BLaER1 (cell line): ENCODE data around the gene SRP54.

ENCODE experiments used
- H3K27ac ChIP-seq: shearing (Covaris generic); formaldehyde crosslinking; 2 replicates; pipeline ENCODE4 v1.8.1; 2022
- H3K27me3 ChIP-seq: shearing (Covaris generic); formaldehyde crosslinking; 2 replicates; pipeline ENCODE4 v1.8.1; 2022
- H3K36me3 ChIP-seq: shearing (Covaris generic); formaldehyde crosslinking; 2 replicates; pipeline ENCODE4 v1.8.1; 2022
- H3K4me1 ChIP-seq: shearing (Covaris generic); formaldehyde crosslinking; 2 replicates; pipeline ENCODE4 v1.8.1; 2022
- H3K4me2 ChIP-seq: shearing (Covaris generic); formaldehyde crosslinking; 2 replicates; pipeline ENCODE4 v1.8.1; 2022
- H3K4me3 ChIP-seq: shearing (Covaris generic); formaldehyde crosslinking; 2 replicates; pipeline ENCODE4 v1.8.1; 2022
- H3K9ac ChIP-seq: shearing (Covaris generic); formaldehyde crosslinking; 2 replicates; pipeline ENCODE4 v1.8.1; 2022
- H3K9me3 ChIP-seq: shearing (Covaris generic); formaldehyde crosslinking; 2 replicates; pipeline ENCODE4 v1.8.1; 2022
- H4K20me1 ChIP-seq: shearing (Covaris generic); formaldehyde crosslinking; 2 replicates; pipeline ENCODE4 v1.8.1; 2022
- Cebpa-rat ChIP-seq: shearing (Covaris generic); IDR thresholded peaks from 2 replicates; pipeline ENCODE4 v1.8.1; 2022

The SRP54 gene

DNA sequence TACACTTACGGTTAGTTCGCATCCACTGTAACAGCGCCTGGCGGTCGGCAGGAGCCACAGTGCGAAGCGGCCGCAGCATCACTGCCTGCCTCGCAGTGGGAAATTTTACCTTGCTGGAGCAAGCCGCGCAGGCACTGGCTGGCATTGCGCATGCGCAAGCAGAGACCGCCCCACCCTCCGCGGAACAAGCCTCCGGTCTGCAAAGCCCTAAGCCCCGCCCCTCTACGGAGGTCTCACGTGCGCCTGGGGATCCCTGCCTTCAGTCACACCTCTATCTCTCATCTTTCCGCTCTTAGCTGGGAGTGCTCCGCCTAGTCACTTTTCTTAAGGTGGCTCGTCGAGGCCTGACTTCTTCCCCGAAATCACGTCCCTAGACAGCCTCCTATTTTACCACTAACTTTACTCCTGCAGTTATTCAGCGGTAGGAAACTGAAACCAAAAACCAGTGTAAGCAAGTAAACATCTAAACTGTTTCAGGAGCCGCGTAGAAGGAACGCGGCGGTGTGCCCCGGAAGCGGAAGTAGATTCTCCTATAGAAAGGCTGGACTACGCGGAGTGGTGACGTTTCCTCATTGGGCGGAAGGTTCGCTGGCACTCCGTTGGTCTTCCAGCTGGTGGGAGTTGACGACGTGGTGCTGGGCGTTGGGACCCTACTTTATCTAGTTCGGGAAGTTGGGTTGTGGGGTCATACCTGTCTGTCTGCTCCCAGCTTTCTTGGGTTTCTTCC is at the start of gene SRP54:
Gene SRP54, plus strand, starts transcription at position 572 of the 727 bp plus-strand sequence. CDS start 13,718 bp downstream, outside the sequence.
- Histone ChIP-seq H3K4me3 (peak within 1 kb of the TSS; percentile 83), H3K9ac (peak within 1 kb of the TSS; percentile 86), H4K20me1 (peaks cover 35% of the 10 kb centered on the region; the same call in 1 of the 2 replicates), H3K4me2 (peak within 1 kb of the TSS; percentile 97), H3K9me3 (no peaks in the 10 kb centered on the region), H3K27me3 (no peaks in the 10 kb centered on the region), H3K27ac (peak within 1 kb of the TSS; percentile 92), H3K4me1 (peaks cover 40% of the 10 kb centered on the region), H3K36me3 (0 out of 2 replicates have a peak, but pooled peaks cover 8% of the 10 kb centered on the region)
- no peak for TF ChIP-seq Cebpa-rat

- TF ChIP-seq Cebpa-rat, result no peak
- no peaks in the 10 kb centered on the region for H4K20me1 ChIP-seq
- no peak overlapping the region for H3K27ac ChIP-seq
- no peak overlapping the region for H3K9ac ChIP-seq
- H3K4me2 ChIP-seq, result no peak overlapping the region
- no peaks in the 10 kb centered on the region for H3K27me3 ChIP-seq
- no peak overlapping the region for H3K4me3 ChIP-seq
- peaks cover 10% of the 10 kb centered on the region; the same call in 1 of the 2 replicates for H3K4me1 ChIP-seq
- no peaks in the 10 kb centered on the region for H3K9me3 ChIP-seq
- H3K36me3 ChIP-seq, result no peaks in the 10 kb centered on the region
Measured at GRCh38 chr14:34933301-34933700, 49.5 kb upstream of the SRP54 start.

DNA sequence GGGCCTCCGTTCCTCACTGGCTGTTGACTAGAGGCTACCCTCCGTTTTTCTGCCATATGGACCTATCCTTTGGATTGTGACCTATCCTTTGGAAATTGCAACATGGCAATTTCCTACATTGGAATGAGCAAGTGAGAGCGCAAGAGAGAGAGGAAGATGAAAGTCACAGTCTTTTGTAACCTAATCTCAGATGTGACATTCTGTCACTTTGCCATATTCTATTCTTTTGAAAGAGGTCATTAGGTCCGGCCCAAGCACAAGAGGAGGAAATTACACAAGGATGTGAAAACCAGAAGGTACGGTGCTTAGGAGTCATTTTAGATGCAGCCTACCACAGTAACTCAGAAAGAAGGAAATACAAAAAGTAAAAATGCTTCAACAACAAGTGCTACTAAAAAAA is 47.3 kb upstream of the SRP54 start:
- no peaks in the 10 kb centered on the region for H4K20me1 ChIP-seq
- TF ChIP-seq Cebpa-rat, result no peak

GRCh38 chr14:34937442-34937841 is 45.4 kb upstream of the SRP54 start:
- peaks cover 14% of the 10 kb centered on the region; the same call in 1 of the 2 replicates for H3K36me3 ChIP-seq
- no peaks in the 10 kb centered on the region for H3K4me1 ChIP-seq
- TF ChIP-seq Cebpa-rat, result no peak
- H3K4me3 ChIP-seq, result no peak overlapping the region
- H3K9ac ChIP-seq, result no peak overlapping the region
- H3K27ac ChIP-seq, result no peak overlapping the region
- H3K9me3 ChIP-seq, result peaks cover 3% of the 10 kb centered on the region; the same call in 1 of the 2 replicates
- no peaks in the 10 kb centered on the region for H4K20me1 ChIP-seq
- no peaks in the 10 kb centered on the region for H3K27me3 ChIP-seq
- H3K4me2 ChIP-seq, result no peak overlapping the region

More for the DNA sequence above, 47.3 kb upstream of the SRP54 start:
- no peak overlapping the region for H3K9ac ChIP-seq
- peaks cover 8% of the 10 kb centered on the region; the same call in 1 of the 2 replicates for H3K4me1 ChIP-seq
- H3K9me3 ChIP-seq, result no peaks in the 10 kb centered on the region
- H3K36me3 ChIP-seq, result peaks cover 7% of the 10 kb centered on the region; the same call in 1 of the 2 replicates
- no peak overlapping the region for H3K27ac ChIP-seq
- H3K4me3 ChIP-seq, result no peak overlapping the region
- H3K4me2 ChIP-seq, result no peak overlapping the region
- H3K27me3 ChIP-seq, result no peaks in the 10 kb centered on the region

- Histone ChIP-seq H3K27ac (no peak overlapping the region), H4K20me1 (no peaks in the 10 kb centered on the region), H3K4me3 (no peak overlapping the region), H3K27me3 (no peaks in the 10 kb centered on the region), H3K36me3 (peaks cover 16% of the 10 kb centered on the region; the same call in 1 of the 2 replicates), H3K4me1 (no peaks in the 10 kb centered on the region), H3K9ac (no peak overlapping the region), H3K9me3 (peaks cover 8% of the 10 kb centered on the region; the same call in 1 of the 2 replicates), H3K4me2 (no peak overlapping the region)
- no peak for TF ChIP-seq Cebpa-rat
Measured at GRCh38 chr14:34937876-34938275, 44.9 kb upstream of the SRP54 start.

DNA sequence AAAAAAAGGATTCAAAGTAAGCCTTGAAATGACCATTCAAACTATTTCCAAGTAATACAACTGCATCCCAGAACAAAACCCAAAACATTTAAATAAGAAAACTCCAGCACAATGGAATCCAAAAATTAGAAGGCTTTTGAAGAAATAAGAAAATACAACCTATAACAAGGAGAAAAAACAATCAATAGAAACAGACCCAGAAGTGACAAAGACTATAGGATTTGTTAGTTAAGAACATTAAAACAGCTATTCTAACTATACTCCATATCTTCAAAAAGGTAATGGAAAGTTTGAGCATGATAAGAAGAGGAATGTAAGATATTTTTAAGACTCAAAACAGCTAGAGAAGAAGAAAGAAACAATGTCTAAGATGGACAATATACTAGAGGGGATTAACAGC is 39.3 kb upstream of the SRP54 start:
- Histone ChIP-seq H3K36me3 (peaks cover 38% of the 10 kb centered on the region; the same call in 1 of the 2 replicates), H3K4me3 (no peak overlapping the region), H3K9ac (no peak overlapping the region), H4K20me1 (no peaks in the 10 kb centered on the region), H3K27ac (no peak overlapping the region), H3K9me3 (peaks cover 22% of the 10 kb centered on the region), H3K4me1 (no peaks in the 10 kb centered on the region), H3K4me2 (no peak overlapping the region), H3K27me3 (no peaks in the 10 kb centered on the region)
- no peak for TF ChIP-seq Cebpa-rat

GRCh38 chr14:34944744-34945143 is 38.0 kb upstream of the SRP54 start:
- H3K9ac ChIP-seq, result no peak overlapping the region
- no peaks in the 10 kb centered on the region for H3K27me3 ChIP-seq
- peaks cover 22% of the 10 kb centered on the region for H3K9me3 ChIP-seq
- H3K4me2 ChIP-seq, result no peak overlapping the region
- TF ChIP-seq Cebpa-rat, result no peak
- H3K36me3 ChIP-seq, result peaks cover 38% of the 10 kb centered on the region; the same call in 1 of the 2 replicates
- no peak overlapping the region for H3K27ac ChIP-seq
- H3K4me3 ChIP-seq, result no peak overlapping the region
- no peaks in the 10 kb centered on the region for H3K4me1 ChIP-seq
- H4K20me1 ChIP-seq, result no peaks in the 10 kb centered on the region

- Histone ChIP-seq H3K4me3 (no peak overlapping the region), H3K27ac (no peak overlapping the region), H3K36me3 (peaks cover 34% of the 10 kb centered on the region), H3K27me3 (no peaks in the 10 kb centered on the region), H4K20me1 (no peaks in the 10 kb centered on the region), H3K9me3 (peaks cover 22% of the 10 kb centered on the region), H3K4me1 (no peaks in the 10 kb centered on the region), H3K9ac (no peak overlapping the region), H3K4me2 (no peak overlapping the region)
- TF ChIP-seq Cebpa-rat, result no peak
Measured at GRCh38 chr14:34946699-34947098, 36.1 kb upstream of the SRP54 start.

- Histone ChIP-seq H3K4me3 (no peak overlapping the region), H3K27ac (no peak overlapping the region), H3K9ac (no peak overlapping the region), H3K9me3 (no peaks in the 10 kb centered on the region), H4K20me1 (no peaks in the 10 kb centered on the region), H3K36me3 (peaks cover 31% of the 10 kb centered on the region), H3K4me2 (no peak overlapping the region), H3K4me1 (no peaks in the 10 kb centered on the region), H3K27me3 (no peaks in the 10 kb centered on the region)
- no peak for TF ChIP-seq Cebpa-rat
Measured at GRCh38 chr14:34951286-34951685, 31.5 kb upstream of the SRP54 start.

DNA sequence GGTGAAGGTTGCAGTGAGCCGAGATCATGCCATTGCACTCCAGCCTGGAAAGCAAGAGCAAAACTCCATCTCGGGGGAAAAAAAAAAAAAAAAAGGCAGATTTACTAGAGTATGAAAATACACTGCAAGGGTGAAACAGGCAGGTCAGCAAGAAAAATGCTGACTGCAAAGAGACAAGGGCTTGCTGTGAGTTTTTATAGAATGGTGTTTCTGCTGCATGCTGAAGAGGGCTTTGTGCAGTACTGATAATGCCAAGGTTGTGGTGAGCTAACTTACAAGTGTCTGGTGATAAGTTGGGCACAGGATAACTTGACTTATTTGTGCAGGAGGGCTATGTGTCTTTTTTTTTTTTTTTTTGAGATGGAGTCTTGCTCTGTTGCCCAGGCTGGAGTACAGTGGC is 25.9 kb upstream of the SRP54 start:
- Histone ChIP-seq H3K9me3 (no peaks in the 10 kb centered on the region), H4K20me1 (no peaks in the 10 kb centered on the region), H3K4me2 (no peak overlapping the region), H3K27me3 (no peaks in the 10 kb centered on the region), H3K27ac (no peak overlapping the region), H3K4me1 (no peaks in the 10 kb centered on the region), H3K4me3 (no peak overlapping the region), H3K36me3 (peaks cover 46% of the 10 kb centered on the region), H3K9ac (no peak overlapping the region)
- TF ChIP-seq Cebpa-rat, result no peak
